SK-N-SH (cell line): ENCODE data around the gene TACC2. TPM values are rescaled to one million over a fixed set of nuclear protein-coding genes. Genes with fewer than 3 reads are reported as not detected.

Experiments
- CTCF ChIA-PET: fragments of 300-600, 350-600 bp; formaldehyde crosslinking; extraction: SDS; loops from one replicate; lab custom pipeline; 2021; lab: Yijun Ruan, JAX
- POLR2A ChIA-PET: fragments of 350-600 bp; sonication (Branson Sonifier 250); formaldehyde crosslinking; extraction: SDS; loops from one replicate; lab custom pipeline; 2020; ENCODE audit warnings: antibody characterized with exemption, inconsistent platforms; lab: Yijun Ruan, JAX
- DNase-seq: peaks from one replicate; pipeline ENCODE4 v3.0.0; 2012
- H2AFZ ChIP-seq: fragments of 200-600 bp; sonication (generic); 2 replicates; pipeline ENCODE4 v1.8.1; 2016; ENCODE audit warnings: antibody characterized with exemption, mild to moderate bottlenecking, low read depth
- H3F3A ChIP-seq: fragments of 200-600 bp; sonication (generic); replicated peaks from 2 replicates; pipeline ENCODE3; 2016; ENCODE audit warnings: antibody characterized with exemption, mild to moderate bottlenecking; ENCODE audit not compliant: insufficient read depth
- H3K27ac ChIP-seq, 2 experiments: fragments of 200-500 bp in 1 of 2; fragments of 200-600 bp in 1 of 2; sonication (Bioruptor generic) in 1 of 2; sonication (generic), shearing (Covaris generic) in 1 of 2; 2 replicates each; pipeline versions ENCODE4 v1.5.1 to v1.6.1; 2014 to 2016; ENCODE audit warnings: low read depth in 2 of 2, inconsistent platforms in 1 of 2, low read length in 1 of 2, mild to moderate bottlenecking in 1 of 2, mixed read lengths in 1 of 2
- H3K27me3 ChIP-seq: fragments of 200-600 bp; sonication (generic), shearing (Covaris generic); 2 replicates; pipeline ENCODE4 v1.6.1; 2016; ENCODE audit warnings: mixed run types; ENCODE audit not compliant: insufficient read depth
- H3K36me3 ChIP-seq, 2 experiments: fragments of 200-500 bp in 1 of 2; fragments of 200-600 bp in 1 of 2; sonication (Bioruptor generic) in 1 of 2; sonication (generic) in 1 of 2; replicated peaks in 1 of 2; 2 replicates each; pipeline versions ENCODE3 to v1.5.1; 2014 to 2016; ENCODE audit warnings: low read length in 1 of 2, mild to moderate bottlenecking in 1 of 2; ENCODE audit not compliant: insufficient read depth in 2 of 2, control insufficient read depth in 1 of 2
- H3K4me1 ChIP-seq, 2 experiments: fragments of 200-500 bp in 1 of 2; fragments of 200-600 bp in 1 of 2; sonication (Bioruptor generic) in 1 of 2; sonication (generic), shearing (Covaris generic) in 1 of 2; 2 replicates each; pipeline versions ENCODE4 v1.5.1 to v1.6.1; 2014 to 2016; ENCODE audit warnings: low read depth in 1 of 2, low read length in 1 of 2, mixed run types in 1 of 2; ENCODE audit not compliant: insufficient read depth in 2 of 2, control insufficient read depth in 1 of 2
- H3K4me2 ChIP-seq: fragments of 200-600 bp; sonication (generic), shearing (Covaris generic); 2 replicates; pipeline ENCODE4 v1.6.1; 2017; ENCODE audit warnings: mixed run types
- H3K4me3 ChIP-seq, 2 experiments: fragments of 200-500 bp in 1 of 2; fragments of 200-600 bp in 1 of 2; sonication (Bioruptor generic) in 1 of 2; sonication (generic), shearing (Covaris generic) in 1 of 2; 2 replicates each; pipeline versions ENCODE4 v1.5.1 to v1.8.1; 2014 to 2016; ENCODE audit warnings: low read depth in 2 of 2, inconsistent platforms in 1 of 2, low read length in 1 of 2, mild to moderate bottlenecking in 1 of 2, mixed read lengths in 1 of 2, moderate library complexity in 1 of 2
- H3K79me2 ChIP-seq: fragments of 200-600 bp; sonication (generic); 2 replicates; pipeline ENCODE4 v1.8.1; 2017; ENCODE audit warnings: mild to moderate bottlenecking; ENCODE audit not compliant: insufficient read depth
- H3K9ac ChIP-seq: fragments of 200-600 bp; sonication (generic); 2 replicates; pipeline ENCODE4 v1.6.1; 2017; ENCODE audit warnings: mixed run types
- H3K9me2 ChIP-seq: fragments of 200-600 bp; sonication (generic); 2 replicates; pipeline ENCODE4 v1.6.1; 2017; ENCODE audit warnings: mixed run types
- H3K9me3 ChIP-seq: fragments of 200-600 bp; sonication (generic); 2 replicates; pipeline ENCODE4 v1.6.1; 2017; ENCODE audit warnings: mixed run types, mild to moderate bottlenecking, moderate library complexity
- H4K20me1 ChIP-seq: fragments of 200-600 bp; sonication (generic); 2 replicates; pipeline ENCODE4 v1.6.1; 2017; ENCODE audit warnings: mild to moderate bottlenecking, mixed run types; ENCODE audit not compliant: insufficient read depth
- FOXM1 ChIP-seq: IDR thresholded peaks from 2 replicates; pipeline ENCODE4 v1.4.0; 2012; ENCODE audit warnings: low read depth, mild to moderate bottlenecking
- JUND ChIP-seq: IDR thresholded peaks from 2 replicates; pipeline ENCODE4 v1.4.0; 2012
- MAX ChIP-seq: IDR thresholded peaks from 2 replicates; pipeline ENCODE4 v1.4.0; 2012; ENCODE audit warnings: low read depth
- NRF1 ChIP-seq: IDR thresholded peaks from 2 replicates; pipeline ENCODE4 v1.6.1; 2012; ENCODE audit warnings: low read depth, mild to moderate bottlenecking, low read length
- RAD21 ChIP-seq: IDR thresholded peaks from 2 replicates; pipeline ENCODE4 v1.6.1; 2012; ENCODE audit warnings: mild to moderate bottlenecking, low read length
- SIN3A ChIP-seq: IDR thresholded peaks from 2 replicates; pipeline ENCODE4 v1.6.1; 2012; ENCODE audit warnings: low read depth, mild to moderate bottlenecking, low read length, moderate library complexity, borderline replicate concordance
- WGBS: methylation state at CpG from one replicate; pipeline ENCODE4 v1.1.6; 2017; ENCODE audit warnings: low lambda C conversion rate; 5-methylcytosine and 5-hydroxymethylcytosine counted together
- polyA plus RNA-seq, 3 experiments: library from polyadenylated mRNA; depleted of rRNA; stranded (reverse); fragments of >200 nt; gene quantifications; 2 replicates each; pipeline ENCODE4 v1.2.3, GENCODE V29; 2012
- TF ChIP-seq, protein P1 (sequence below): IDR thresholded peaks from 2 replicates; pipeline ENCODE4 v1.4.0; 2012; ENCODE audit warnings: low read depth, borderline replicate concordance
- TF ChIP-seq, protein P2 (sequence below): IDR thresholded peaks from 2 replicates; pipeline ENCODE4; 2012

The TACC2 gene
- polyA plus RNA-seq, 1 of the 3 experiments (the other 2 are of a cell fraction): 8.8 TPM

GRCh38 chr10:122057841-122058413 is 69.0 kb downstream of the TACC2 start:
- Histone ChIP-seq H3K9me2 (no peaks in the 10 kb centered on the region), H3K4me2 (no peak overlapping the region), H3K79me2 (no peaks in the 10 kb centered on the region), H3F3A (no peaks in the 10 kb centered on the region), H3K27me3 (no peaks in the 10 kb centered on the region), H3K4me3 (no peak overlapping the region), H2AFZ (no peak overlapping the region), H3K36me3 (no peaks in the 10 kb centered on the region), H3K27ac (no peak overlapping the region), H3K9me3 (no peaks in the 10 kb centered on the region), H4K20me1 (no peaks in the 10 kb centered on the region), H3K9ac (no peak overlapping the region), H3K4me1 (no peaks in the 10 kb centered on the region)
- CTCF ChIA-PET: no interaction called here
- 80% methylated on average over 14 of the region's 14 CpGs for WGBS
- TF ChIP-seq SIN3A: no peak
- TF ChIP-seq, protein P1, sequence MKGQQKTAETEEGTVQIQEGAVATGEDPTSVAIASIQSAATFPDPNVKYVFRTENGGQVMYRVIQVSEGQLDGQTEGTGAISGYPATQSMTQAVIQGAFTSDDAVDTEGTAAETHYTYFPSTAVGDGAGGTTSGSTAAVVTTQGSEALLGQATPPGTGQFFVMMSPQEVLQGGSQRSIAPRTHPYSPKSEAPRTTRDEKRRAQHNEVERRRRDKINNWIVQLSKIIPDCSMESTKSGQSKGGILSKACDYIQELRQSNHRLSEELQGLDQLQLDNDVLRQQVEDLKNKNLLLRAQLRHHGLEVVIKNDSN: no peak
- TF ChIP-seq FOXM1: no peak
- DNase-seq: no peak
- POLR2A ChIA-PET: no interaction called here

DNA sequence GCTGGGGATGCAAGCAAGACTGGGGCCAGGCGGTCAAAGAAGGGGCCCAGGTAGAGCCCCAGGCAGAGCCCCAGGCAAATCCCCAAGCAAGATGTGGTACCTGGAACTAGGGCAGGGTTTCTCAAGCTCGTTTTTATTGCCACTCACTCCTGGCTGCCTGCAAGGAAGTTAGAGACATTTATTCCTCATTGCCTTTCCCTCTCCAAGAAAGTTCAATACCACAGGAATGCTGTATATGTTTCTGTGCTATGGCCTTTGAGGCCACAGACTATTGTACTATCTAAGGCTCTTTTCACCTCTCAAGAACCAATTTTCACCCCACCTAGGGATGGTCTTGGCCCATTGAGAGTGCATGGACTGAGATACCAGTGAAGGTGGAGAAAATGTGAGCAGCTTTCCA is 71.3 kb downstream of the TACC2 start:
- POLR2A ChIA-PET: no interaction called here
- Histone ChIP-seq H3K9me3 (no peaks in the 10 kb centered on the region), H4K20me1 (no peaks in the 10 kb centered on the region)
- no peak for DNase-seq
- TF ChIP-seq MAX (no peak), NRF1 (no peak), JUND (no peak), RAD21 (no peak)
- TF ChIP-seq, protein P2, sequence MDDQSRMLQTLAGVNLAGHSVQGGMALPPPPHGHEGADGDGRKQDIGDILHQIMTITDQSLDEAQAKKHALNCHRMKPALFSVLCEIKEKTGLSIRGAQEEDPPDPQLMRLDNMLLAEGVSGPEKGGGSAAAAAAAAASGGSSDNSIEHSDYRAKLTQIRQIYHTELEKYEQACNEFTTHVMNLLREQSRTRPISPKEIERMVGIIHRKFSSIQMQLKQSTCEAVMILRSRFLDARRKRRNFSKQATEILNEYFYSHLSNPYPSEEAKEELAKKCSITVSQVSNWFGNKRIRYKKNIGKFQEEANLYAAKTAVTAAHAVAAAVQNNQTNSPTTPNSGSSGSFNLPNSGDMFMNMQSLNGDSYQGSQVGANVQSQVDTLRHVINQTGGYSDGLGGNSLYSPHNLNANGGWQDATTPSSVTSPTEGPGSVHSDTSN: no peak
- TF ChIP-seq, all 33 proteins: peak for 0
- CTCF ChIA-PET: no interaction called here
- H3K27me3 ChIP-seq: no peaks in the 10 kb centered on the region
- no peak overlapping the region for H3K4me2 ChIP-seq
- H3K79me2 ChIP-seq: no peaks in the 10 kb centered on the region
- no peak overlapping the region for H3K4me3 ChIP-seq
- H3K36me3 ChIP-seq: no peaks in the 10 kb centered on the region
- no peak overlapping the region for H3K9ac ChIP-seq
- peaks cover 0 to 3% of the 10 kb centered on the region in 2 experiments; a peak in 2 of 4 replicates for H3K4me1 ChIP-seq
- H3K27ac ChIP-seq: no peak overlapping the region
- whole genome bisulfite sequencing: 0% methylated on average over 1 of the region's 2 CpGs
- H3F3A ChIP-seq: no peaks in the 10 kb centered on the region
- no peak overlapping the region for H2AFZ ChIP-seq
- no peaks in the 10 kb centered on the region for H3K9me2 ChIP-seq
